ENCODE data around the gene RMND5A. TPM values are rescaled to one million over a fixed set of nuclear protein-coding genes. Genes with fewer than 3 reads are reported as not detected.

RMND5A gene
- total and polyA plus RNA-seq, 2 donors from 2014 or later: 13.9 to 33.6 TPM

DNA sequence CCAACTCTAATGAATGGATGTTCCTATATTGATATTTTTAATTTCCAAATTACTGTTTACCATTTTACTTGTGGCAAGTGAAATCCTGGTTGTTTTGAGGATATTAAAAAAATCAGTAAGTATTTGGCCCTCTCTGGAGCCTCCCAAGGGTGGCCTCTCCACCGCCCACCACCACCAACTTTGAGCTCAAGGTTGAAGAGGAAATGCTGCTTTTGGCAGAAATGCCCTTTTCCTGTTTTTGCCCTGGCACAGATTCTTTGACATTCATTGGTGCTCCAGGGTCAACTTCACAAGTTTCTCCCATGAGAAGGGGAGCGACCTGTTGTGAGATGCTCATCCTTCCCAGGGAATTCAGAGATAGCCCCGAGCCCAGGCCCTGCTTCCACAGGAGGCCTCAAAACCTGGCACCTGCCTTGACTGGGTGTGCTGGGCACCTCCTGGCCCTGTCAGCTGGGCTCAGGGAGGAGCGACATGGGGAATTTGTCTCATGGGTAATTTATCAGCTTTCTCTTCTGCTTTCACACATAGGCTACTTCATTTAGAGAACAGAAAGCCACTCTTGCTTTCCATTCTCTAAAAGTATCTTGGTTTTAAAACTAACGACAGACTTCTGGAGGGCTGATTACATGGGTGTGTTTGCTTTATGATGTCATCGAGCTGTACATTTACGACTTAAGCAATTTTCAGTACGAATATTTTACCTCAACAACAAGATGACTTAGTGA, 63.7 kb downstream of the RMND5A start:
- intact Hi-C loops (cut with DNase I): no loop called here
- TF ChIP-seq, protein P1, sequence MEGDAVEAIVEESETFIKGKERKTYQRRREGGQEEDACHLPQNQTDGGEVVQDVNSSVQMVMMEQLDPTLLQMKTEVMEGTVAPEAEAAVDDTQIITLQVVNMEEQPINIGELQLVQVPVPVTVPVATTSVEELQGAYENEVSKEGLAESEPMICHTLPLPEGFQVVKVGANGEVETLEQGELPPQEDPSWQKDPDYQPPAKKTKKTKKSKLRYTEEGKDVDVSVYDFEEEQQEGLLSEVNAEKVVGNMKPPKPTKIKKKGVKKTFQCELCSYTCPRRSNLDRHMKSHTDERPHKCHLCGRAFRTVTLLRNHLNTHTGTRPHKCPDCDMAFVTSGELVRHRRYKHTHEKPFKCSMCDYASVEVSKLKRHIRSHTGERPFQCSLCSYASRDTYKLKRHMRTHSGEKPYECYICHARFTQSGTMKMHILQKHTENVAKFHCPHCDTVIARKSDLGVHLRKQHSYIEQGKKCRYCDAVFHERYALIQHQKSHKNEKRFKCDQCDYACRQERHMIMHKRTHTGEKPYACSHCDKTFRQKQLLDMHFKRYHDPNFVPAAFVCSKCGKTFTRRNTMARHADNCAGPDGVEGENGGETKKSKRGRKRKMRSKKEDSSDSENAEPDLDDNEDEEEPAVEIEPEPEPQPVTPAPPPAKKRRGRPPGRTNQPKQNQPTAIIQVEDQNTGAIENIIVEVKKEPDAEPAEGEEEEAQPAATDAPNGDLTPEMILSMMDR (IDR thresholded peaks at IDR 0.05; ENCODE audit: borderline replicate concordance, extremely low read depth, insufficient read depth): no peak
- no peaks in the 10 kb centered on the region for H3K4me1 ChIP-seq (ENCODE audit: control insufficient read depth in 2 of 3, insufficient read depth in 2 of 3, low read depth in 1 of 3, low read length in 3 of 3)
- no peaks in the 10 kb centered on the region for H3K36me3 ChIP-seq (ENCODE audit: control insufficient read depth in 2 of 3, insufficient read depth in 3 of 3, low read length in 3 of 3)
- no peak overlapping the region for H3K9ac ChIP-seq (ENCODE audit: low read length in 3 of 3)
- FAIRE-seq: no peak
- H3K9me3 ChIP-seq (ENCODE audit: control insufficient read depth in 2 of 3, insufficient read depth in 1 of 3, low read length in 3 of 3): no peaks in the 10 kb centered on the region
- peaks cover 2% of the 10 kb centered on the region for H3K27me3 ChIP-seq (ENCODE audit: control insufficient read depth, insufficient read depth, low read length)
- H3K4me3 ChIP-seq (ENCODE audit: low read length in 3 of 3): no peak overlapping the region
- DNase-seq: no peak
- no peak overlapping the region for H3K27ac ChIP-seq (ENCODE audit: low read depth in 2 of 2, low read length in 2 of 2)

DNA sequence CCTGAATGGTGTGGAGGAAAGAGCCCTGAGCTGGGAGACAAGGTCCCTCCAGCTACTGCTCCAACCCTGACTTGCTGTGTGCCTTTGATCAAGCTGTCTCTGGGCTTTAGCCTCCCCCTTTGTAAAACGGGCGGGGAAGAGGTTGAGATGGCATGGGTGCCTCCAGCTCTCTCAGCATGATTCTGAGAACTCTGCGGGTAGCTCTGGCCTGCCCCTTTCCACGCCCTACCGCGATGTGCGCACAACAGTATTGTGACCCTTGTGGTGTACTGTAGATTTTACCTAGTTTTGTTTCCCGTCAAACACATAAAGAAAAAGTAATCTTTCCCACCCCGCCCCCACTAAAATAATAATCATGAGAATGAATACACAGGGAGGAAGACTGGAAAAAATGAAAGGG, 65.4 kb downstream of the RMND5A start:
- H3K9ac ChIP-seq (ENCODE audit: low read length in 3 of 3): no peak overlapping the region
- intact Hi-C loops (cut with DNase I): no loop called here
- H3K27me3 ChIP-seq (ENCODE audit: control insufficient read depth, insufficient read depth, low read length): peaks cover 10% of the 10 kb centered on the region
- no peak overlapping the region for H3K4me3 ChIP-seq (ENCODE audit: low read length in 3 of 3)
- DNase-seq (no peak), FAIRE-seq (no peak)
- no peaks in the 10 kb centered on the region for H3K36me3 ChIP-seq (ENCODE audit: control insufficient read depth in 2 of 3, insufficient read depth in 3 of 3, low read length in 3 of 3)
- H3K4me1 ChIP-seq (ENCODE audit: control insufficient read depth in 2 of 3, insufficient read depth in 2 of 3, low read depth in 1 of 3, low read length in 3 of 3): peaks cover 0 to 5% (median 0%) of the 10 kb centered on the region in 3 donors
- no peak overlapping the region for H3K27ac ChIP-seq (ENCODE audit: low read depth in 2 of 2, low read length in 2 of 2)
- TF ChIP-seq, protein P1 (IDR thresholded peaks at IDR 0.05; ENCODE audit: borderline replicate concordance, extremely low read depth, insufficient read depth): no peak
- H3K9me3 ChIP-seq (ENCODE audit: control insufficient read depth in 2 of 3, insufficient read depth in 1 of 3, low read length in 3 of 3): no peaks in the 10 kb centered on the region

DNA sequence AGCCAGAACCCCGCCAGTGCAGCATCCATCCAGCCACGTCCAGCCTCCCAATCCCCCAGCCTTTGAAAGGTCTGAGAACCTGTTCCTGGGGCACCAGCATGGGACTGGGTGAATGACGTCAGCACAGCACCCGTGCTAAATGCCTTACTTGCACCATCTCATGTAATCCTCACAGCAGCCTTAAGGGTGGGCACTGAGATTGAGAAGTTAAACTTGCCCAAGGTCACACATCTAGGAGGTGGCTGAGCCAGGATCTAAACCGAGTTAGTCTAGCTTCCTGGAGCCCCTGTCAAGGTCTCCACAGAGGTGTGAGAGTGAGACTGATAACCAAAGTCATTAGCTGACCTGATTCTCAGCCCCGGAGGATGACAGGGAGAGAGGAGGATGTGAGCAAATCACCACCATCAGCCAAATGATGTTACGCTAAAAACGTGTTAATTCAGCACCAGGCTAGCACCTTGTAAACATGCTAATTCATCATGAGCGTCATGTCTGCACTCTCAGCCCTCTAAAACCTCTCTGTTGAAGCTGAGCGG, 66.0 kb downstream of the RMND5A start:
- TF ChIP-seq, protein P1 (IDR thresholded peaks at IDR 0.05; ENCODE audit: borderline replicate concordance, extremely low read depth, insufficient read depth): no peak
- H3K9me3 ChIP-seq (ENCODE audit: control insufficient read depth in 2 of 3, insufficient read depth in 1 of 3, low read length in 3 of 3): no peaks in the 10 kb centered on the region
- no peak overlapping the region for H3K9ac ChIP-seq (ENCODE audit: low read length in 3 of 3)
- no peak for DNase-seq
- intact Hi-C loops (cut with DNase I): no loop called here
- FAIRE-seq: no peak
- H3K4me3 ChIP-seq (ENCODE audit: low read length in 3 of 3): no peak overlapping the region
- peaks cover 0 to 5% (median 0%) of the 10 kb centered on the region in 3 donors for H3K4me1 ChIP-seq (ENCODE audit: control insufficient read depth in 2 of 3, insufficient read depth in 2 of 3, low read depth in 1 of 3, low read length in 3 of 3)
- H3K36me3 ChIP-seq (ENCODE audit: control insufficient read depth in 2 of 3, insufficient read depth in 3 of 3, low read length in 3 of 3): no peaks in the 10 kb centered on the region
- H3K27ac ChIP-seq (ENCODE audit: low read depth in 2 of 2, low read length in 2 of 2): no peak overlapping the region
- H3K27me3 ChIP-seq (ENCODE audit: control insufficient read depth, insufficient read depth, low read length): peaks cover 13% of the 10 kb centered on the region
